GM19328 (cell line): ENCODE results near the gene ZNF384.

Experiments used
- ATAC-seq: cut with Tn5 transposase; IDR thresholded peaks from one replicate; pipeline ENCODE4 v1.9.1; 2021; ENCODE audit warnings: mild to moderate bottlenecking, moderate library complexity; ENCODE audit not compliant: unreplicated experiment

The ZNF384 gene

DNA sequence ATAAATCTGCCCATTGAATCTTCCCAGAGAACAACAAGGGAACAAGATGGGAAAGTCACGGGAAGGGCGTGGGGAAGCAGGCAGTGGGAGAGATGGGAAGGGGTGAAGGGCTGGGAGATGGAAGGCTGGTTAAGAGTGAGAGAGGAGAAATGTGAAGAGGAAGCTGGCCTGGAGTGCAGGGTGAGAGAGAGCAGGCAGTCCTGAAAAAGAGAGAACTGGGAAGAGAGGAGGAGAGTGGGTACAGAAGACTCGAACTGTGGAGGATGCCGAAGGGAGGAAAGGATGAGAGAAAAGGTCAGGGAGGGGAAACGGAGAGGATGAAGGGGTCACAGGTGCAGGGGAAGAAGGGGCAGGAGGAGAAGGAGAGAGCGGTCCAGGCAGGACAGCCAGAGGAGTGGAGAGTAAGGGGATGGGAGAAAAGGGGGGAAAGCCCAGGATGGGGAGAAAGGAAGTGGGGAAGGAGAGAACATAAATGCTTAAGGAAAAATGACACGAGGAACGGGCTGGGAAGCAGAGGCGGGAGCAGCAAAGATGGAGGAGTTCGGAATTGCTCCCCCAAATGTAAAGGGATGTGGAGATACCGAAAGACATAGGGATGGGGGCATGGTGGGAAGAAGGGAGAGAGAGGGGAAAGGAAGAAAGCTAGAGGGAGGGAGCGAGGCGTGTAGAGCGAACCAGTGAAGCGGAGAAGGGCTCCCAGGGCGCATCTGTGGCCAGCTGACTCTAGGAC, 10.2 kb upstream of the ZNF384 start:
- no peak for ATAC-seq

GRCh38 chr12:6698352-6699046, 9.3 kb upstream of the ZNF384 start:
- ATAC-seq = no peak

DNA sequence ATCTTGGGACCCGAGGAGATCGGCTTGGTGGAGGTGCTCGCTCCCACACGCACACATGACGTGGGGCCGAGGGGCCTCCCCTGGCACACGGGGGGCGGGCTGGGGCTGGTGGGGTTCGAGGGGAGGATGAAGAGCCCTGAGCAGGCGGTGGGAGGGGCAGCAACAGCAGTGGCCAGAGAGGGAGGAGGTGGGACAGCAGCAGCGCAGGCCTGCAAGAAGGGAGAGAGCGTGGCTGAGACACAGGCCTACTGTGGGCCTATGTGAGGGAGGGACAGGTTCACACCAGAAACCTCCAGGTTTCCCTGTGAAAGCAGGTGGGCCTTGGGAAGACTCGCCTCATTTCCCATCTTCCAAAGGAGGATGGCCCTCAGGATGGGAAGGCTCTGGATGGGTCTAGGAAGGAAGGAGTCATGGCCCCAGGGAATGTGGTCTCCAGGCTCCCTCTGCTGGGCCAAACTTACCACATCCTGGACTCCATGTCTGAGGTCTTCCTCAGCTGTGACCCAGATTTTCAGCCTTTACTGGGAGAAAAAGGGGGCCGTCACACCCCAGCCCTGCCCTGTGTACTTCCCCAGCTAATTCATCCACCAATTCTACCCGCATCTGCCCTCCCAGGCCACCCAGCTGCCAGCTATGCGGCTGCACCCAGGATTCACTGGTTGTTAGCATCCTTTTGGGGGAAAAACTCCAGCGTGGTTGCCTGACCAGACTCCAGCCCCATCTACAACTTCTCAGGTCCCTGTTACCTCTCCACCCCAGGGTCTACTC, 8.6 kb upstream of the ZNF384 start:
- ATAC-seq = no peak

GRCh38 chr12:6696690-6697583, 7.8 kb upstream of the ZNF384 start:
- ATAC-seq = no peak

DNA sequence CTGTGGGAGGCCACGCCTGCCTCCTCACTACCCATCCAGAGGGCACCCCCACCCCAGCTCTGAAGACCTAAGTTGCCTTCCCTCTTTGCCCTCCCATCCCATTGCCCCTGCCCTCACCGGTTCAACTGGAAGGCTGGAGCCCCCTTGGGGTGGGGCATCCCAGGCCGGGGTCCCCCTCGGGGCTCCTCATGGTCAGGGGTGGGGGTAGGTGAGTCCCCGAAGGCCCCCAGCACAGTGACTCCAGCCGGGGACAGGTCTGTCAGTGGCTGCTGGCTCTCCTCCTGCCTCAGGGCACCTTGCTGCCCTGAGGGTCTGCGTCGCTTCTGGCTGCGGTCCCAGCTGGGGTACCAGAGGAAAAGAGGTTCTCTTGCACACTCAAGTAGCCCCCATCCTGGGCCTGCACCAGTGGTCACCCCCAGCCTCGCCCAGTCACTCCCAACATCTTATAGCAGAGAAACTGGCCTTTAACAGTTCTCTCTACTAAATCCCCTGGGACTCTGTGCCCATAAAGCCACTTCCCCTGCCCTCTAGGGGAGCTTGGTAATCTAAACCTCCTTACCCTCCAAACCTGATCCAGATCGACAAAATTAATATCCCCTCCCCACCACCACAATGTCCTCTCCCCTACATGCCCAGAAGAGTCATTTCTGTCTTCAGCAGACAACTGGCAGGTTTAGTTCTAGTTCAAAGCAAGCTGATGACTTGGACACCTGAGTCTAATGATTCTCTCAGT, 6.3 kb upstream of the ZNF384 start:
- ATAC-seq = no peak

DNA sequence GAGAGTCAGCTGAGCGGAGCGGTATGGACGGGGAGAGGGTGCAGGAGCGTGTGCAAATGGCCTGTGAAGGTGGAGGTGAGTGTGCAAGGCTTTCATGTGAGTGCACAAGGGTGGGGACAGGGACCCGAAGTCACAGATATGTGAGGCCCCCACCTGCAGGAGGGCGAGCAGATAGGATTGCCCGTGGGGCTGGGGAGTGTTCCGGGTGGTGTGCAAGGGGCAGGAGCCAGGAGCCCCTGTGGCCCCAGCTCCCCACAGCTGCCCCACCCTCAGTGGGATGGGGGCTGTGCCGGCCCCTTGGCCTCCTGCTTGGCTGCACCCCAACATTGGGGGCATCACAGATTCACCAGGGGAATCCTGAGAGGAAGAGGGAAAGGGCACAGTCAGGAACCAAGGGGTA, 5.5 kb upstream of the ZNF384 start:
- no peak for ATAC-seq

DNA sequence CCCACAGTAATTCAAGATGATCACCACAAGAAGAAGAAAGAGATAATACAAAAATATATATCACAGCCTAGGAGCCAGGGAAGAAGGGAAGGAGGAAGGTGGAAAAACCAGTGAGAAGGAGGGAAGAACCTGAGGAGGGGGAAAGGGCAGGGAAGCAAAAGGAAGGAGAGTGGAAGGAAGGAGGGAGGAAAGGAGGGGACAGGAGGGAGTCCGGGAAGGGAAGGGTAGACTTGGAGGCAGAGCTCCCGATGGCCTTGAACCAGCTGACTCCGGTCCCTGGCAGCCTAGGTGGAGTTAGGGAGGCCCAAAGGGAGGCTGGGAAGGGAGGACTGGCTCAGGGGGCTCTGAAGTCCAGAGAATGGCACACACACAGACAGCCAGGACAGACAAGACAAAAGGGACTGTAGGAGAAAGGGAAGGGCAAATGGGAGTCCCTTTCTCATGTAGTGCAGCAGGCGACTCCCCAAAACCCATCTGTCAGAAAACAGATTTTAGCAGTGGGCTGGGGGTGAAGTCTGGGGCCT, 4.7 kb upstream of the ZNF384 start:
- no peak for ATAC-seq

DNA sequence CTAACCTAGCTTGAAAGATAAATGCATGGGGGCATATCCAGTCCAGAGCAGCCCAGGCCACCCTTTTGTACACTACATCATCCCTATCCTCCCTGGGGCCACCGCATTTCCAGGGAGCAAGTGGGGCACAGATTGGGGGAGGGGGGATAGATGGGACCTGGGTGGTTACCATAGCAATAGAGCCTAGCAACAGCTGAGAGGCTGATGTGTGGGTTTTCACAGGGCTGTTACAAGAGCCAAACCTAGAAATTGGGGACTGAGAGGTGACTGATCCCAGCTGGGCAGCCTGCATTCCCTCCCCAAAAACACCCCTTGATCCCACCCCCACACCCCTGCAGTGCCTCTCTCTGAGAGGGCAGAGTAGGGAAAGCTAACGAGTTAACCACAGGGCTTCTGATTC, 3.7 kb upstream of the ZNF384 start:
- ATAC-seq = no peak

DNA sequence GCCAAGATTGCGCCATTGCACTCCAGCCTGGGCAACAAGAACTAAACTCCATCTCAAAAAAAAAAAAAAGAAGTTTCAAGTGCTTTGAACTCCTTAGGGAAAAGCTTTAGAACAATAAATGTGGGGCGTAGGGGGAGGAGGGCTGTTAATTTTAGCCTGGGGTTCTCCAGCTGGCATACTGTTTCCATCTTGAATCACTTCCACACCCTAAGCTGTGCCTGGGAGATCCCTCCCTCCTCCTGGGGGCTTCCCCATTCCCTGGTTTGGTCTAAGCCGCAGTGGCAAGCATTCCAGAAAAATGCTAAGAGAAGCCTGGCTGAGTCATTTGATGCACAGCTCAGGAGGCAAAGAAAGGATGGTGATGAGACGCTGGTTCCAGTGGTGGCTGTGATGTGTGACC, 2.3 kb upstream of the ZNF384 start:
- ATAC-seq = no peak

- ATAC-seq = no peak
These were observed 604 bp downstream of the ZNF384 start for GRCh38 chr12:6688543-6688998.

- no peak for ATAC-seq
These were observed 3.4 kb downstream of the ZNF384 start for GRCh38 chr12:6685814-6686213.

GRCh38 chr12:6684609-6685008, 4.6 kb downstream of the ZNF384 start:
- ATAC-seq = no peak

DNA sequence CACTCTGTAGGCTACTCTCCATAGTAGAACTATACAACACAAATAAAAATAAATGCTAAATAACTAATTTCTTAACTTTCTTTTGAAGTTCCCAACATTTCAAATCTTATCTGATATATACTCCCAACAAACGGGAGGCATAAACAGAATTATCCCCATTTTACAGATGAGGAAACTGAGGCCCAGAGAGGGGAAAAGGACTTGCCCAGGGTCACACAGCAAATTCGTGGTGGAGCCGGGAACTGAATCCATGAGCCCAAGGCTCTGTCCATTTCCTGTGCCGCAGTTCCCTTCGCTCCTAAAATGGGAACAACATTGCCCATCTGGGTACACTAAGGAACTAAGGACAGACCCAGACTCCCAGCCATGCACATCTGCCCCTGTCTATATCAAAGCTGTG, 12.2 kb downstream of the ZNF384 start:
- no peak for ATAC-seq

GRCh38 chr12:6672143-6672542, 17.0 kb downstream of the ZNF384 start:
- no peak for ATAC-seq

DNA sequence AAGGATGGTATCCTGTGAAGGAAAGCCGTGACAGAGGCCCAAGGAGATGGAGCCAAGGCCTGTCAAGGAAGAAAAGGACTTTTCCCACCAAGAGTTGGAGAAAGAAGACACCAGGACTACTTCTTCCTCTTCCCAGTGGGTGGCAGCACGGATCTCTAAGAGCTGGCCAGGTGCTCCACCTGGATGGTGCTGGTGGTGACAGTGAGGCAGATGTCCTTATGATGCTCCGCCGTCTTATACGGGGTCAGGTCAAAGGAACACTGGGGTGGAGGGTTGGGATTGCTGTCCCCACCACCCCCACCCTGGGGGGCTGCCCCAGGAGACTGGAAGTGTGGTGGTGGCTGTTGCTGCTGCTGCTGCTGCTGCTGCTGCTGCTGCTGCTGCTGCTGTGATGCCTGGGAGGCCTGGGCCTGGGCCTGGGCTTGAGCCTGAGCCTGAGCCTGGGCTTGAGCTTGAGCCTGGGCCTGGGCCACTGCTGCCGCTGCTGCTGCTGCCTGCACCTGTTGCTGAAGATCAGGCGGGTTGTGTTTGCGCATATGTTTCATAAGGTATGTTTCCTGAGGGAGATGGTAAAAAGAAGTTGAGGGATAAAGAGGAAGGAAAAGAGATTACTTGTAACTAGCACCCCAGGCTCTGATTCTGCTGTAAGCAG, 21.5 kb downstream of the ZNF384 start:
- no peak for ATAC-seq

DNA sequence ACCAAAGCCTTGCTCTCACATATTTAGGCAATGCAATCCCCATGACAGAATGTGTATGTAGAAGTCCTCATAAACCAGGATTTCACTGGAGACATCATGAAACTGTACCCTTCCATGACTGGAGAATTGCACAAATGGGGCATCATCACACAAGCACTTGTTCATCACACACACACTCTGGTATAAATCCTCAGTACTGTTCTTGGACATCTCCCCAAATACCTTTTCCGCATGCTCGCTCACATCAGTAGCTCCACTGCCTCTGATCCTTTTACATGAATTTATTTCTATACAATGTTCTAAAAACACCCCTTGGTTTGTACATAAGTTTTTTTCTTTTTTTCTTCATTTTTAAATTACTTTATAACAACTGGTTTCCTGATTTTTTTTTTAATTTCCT, 23.0 kb downstream of the ZNF384 start:
- ATAC-seq = no peak

- no peak for ATAC-seq
These were observed 24.3 kb downstream of the ZNF384 start for GRCh38 chr12:6664902-6665301.

- ATAC-seq = peak; percentile 97
These were observed 26.1 kb downstream of the ZNF384 start, which contains the start of gene ING4 for GRCh38 chr12:6662906-6663742. TSS of gene ING4 (minus strand) at chr12:6663119. CDS start at chr12:6663101, 18 bp downstream.

GRCh38 chr12:6662602-6662905, 26.6 kb downstream of the ZNF384 start:
- ATAC-seq = peak; percentile 10
